Transverse colon (tissue), 4 donors: Measurements from ENCODE around the gene PLCD1.

ENCODE experiments used
- EP300 ChIP-seq: sonication (generic); formaldehyde crosslinking; IDR thresholded peaks from one replicate; pipeline ENCODE4 v1.6.1; 2017; ENCODE audit warnings: antibody characterized with exemption, low read depth
- POLR2A ChIP-seq: fragments of 450-650 bp; IDR thresholded peaks from one replicate; pipeline ENCODE4 v1.6.1; 2016; ENCODE audit warnings: antibody characterized with exemption, mild to moderate bottlenecking, moderate library complexity
- POLR2AphosphoS5 ChIP-seq, 3 donors: sonication (generic); formaldehyde crosslinking; IDR thresholded peaks; one replicate each; pipeline ENCODE4 v1.6.1; 2016; ENCODE audit warnings: antibody characterized with exemption in 3 of 3
- TF ChIP-seq, protein P1 (sequence below), 5 experiments: fragments of 200-600 bp in 3 of 5; fragments of 450-650 bp in 2 of 5; sonication (generic) in 3 of 5; IDR thresholded peaks; 1 replicate in 2 of 5; 2 replicates in 3 of 5; pipeline ENCODE4 v1.5.1; 2016 to 2017; ENCODE audit warnings: antibody characterized with exemption in 5 of 5, inconsistent platforms in 3 of 5, mild to moderate bottlenecking in 2 of 5, moderate library complexity in 1 of 5

- TF ChIP-seq POLR2A (no peak), POLR2AphosphoS5 (IDR thresholded peaks at IDR 0.05) (no peak), EP300 (no peak)
- TF ChIP-seq, protein P1, sequence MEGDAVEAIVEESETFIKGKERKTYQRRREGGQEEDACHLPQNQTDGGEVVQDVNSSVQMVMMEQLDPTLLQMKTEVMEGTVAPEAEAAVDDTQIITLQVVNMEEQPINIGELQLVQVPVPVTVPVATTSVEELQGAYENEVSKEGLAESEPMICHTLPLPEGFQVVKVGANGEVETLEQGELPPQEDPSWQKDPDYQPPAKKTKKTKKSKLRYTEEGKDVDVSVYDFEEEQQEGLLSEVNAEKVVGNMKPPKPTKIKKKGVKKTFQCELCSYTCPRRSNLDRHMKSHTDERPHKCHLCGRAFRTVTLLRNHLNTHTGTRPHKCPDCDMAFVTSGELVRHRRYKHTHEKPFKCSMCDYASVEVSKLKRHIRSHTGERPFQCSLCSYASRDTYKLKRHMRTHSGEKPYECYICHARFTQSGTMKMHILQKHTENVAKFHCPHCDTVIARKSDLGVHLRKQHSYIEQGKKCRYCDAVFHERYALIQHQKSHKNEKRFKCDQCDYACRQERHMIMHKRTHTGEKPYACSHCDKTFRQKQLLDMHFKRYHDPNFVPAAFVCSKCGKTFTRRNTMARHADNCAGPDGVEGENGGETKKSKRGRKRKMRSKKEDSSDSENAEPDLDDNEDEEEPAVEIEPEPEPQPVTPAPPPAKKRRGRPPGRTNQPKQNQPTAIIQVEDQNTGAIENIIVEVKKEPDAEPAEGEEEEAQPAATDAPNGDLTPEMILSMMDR (IDR thresholded peaks at IDR 0.05): no peak
Observed at GRCh38 chr3:38011111-38011510, 18.3 kb downstream of the PLCD1 start.
